Activated gamma-delta T cell treated with Interleukin-2 at 50 U/mL for 16 hours (primary cell): ENCODE measurements around the gene GABRB2.
"Not testable (repeated sequence)": the region's sequence is repeated elsewhere in the genome, so short reads cannot be mapped to it uniquely, and the experiment has no call there.

Source experiments
- DNase-seq: peaks from one replicate; pipeline ENCODE4 v3.0.0-alpha.2; 2020

GABRB2 gene

DNA sequence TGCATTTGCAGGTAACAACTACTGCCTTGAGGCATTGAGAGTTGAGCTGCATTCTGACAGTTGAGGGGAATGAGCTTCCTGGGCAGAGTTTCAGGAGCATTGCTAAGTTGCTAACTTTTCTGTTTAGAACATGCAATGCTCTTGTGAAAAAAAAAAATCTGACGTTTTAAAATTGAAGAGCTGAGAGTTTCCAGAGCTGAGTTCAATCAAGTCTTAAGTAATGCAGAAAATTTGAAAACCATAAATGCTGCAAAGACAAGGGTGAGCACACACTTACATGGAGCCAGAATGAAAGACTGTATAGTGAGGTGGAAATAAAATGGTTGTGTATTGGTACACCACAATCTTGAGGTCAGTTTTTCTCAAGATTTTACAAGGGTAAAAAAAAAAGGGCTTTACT lies 166.0 kb downstream of the GABRB2 start:
- DNase-seq, result no peak

DNA sequence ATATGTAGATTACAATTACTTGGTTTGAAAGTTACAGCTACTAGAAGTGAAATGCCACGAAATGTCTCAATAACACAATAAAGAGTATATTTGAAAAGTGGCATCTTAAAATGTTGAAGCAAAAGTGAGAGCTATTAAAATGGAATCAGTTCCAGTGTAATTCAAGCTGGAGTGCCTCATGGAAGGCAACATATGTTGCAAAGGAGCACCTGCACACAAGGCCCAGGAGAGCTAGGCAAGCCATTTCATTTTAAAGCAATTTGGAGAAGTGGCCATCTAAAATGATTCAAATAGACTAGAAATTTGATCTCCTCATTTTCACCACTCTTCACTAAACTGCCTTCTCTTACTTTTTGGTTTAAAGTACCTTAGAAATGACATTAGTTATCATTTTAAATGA lies 167.8 kb downstream of the GABRB2 start:
- no peak for DNase-seq

DNA sequence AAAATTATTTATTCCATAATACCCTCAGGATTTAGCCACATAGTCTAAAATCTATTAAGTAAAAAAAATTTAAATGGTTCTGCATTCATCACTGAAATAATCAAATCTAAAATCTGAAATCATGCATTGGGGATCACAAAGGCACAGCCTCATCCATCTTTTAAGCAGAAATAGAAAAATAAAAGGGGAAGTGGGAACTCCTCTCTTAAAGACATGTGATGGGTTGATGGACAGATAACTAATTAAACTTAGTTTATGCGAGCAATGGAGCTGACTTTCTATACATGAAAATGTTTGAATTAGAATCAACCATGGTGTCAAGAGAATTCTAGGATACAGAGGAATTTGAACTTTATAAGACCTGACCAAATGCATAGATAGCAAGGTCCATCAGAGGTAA lies 170.5 kb downstream of the GABRB2 start:
- no peak for DNase-seq

DNA sequence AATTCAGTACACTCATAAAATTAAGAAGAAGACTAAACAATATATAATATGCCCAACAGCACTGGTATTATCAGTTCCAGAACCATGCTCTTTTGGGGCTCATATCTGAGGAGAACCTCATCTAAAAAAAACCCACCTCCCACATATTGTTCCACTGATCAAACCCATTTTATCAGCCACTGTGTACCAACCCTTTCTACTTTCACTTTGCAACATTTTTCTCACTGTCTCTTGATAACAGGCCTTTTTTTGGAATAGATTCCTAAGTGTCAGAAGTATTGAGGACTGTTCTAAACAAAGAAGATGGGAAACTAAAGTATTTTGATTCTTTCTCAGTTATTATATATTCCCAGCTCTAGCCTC lies 173.2 kb downstream of the GABRB2 start:
- no peak for DNase-seq

DNA sequence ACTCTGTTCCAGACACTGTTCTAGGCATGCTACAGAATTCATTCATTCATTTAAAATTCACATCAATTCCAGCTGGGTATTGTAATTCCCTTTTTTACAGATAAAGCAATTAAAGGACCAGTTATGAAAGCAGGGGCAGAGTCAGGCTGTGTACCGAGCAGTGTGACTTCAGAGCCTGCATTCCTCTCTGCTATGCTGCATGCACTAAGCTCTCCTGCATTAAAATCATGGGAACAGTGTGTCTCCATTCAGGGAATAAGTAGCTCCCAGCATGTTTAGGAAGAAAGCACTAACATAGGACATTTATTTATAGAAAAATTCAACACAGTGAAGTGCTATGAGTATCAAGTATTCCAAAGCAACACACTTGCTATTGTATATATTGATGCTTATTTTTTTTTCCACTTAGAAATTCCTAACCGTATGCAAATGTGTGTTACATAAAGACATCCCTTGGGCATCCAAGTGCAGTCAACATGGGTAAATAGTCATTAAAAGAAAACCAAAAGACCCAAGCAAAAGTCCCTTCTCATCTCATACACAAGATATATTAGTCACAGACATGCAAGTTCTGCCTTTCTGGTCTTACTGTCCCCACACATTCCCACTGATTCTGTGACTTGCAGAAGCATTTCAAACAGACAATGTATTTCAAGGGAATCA lies 173.7 kb downstream of the GABRB2 start:
- no peak for DNase-seq

DNA sequence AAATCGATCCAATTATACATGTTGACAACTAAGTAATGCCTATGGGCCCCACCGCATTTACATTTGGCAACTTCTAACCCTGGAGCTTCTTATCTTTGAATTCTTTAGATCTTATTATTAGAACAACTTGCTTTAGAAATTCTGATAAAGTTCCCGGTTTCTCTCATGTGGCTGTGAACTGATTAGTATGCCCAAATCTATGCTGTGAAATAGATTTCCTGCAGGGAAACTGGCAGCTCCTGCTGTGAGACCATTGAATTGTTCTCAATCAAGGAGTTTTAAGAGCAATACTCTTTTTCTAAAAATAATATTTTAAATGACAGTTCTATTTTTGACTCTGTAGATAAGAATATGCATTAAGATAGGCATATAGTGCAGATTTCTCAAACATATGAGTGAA lies 177.5 kb downstream of the GABRB2 start:
- DNase-seq, result no peak

DNA sequence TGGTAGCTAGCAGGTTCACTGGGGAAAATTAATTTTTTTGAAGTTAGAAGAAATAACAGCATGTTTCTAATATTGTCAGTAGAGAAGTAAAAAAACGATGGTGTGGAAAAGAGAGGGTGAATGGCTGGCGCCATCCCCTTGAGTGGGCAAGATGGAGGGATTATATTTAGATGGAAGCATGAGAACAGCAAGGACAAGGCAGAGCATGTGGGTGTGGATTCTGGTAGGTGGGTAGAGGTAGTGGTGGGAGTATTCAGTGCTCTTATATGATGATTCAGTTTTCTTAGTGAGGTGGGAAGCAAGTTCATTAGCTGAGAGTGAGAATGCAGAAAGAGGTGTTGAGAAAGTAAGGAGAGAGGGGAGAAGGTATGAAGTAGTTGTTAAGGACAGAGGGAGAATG lies 188.1 kb downstream of the GABRB2 start:
- no peak for DNase-seq

DNA sequence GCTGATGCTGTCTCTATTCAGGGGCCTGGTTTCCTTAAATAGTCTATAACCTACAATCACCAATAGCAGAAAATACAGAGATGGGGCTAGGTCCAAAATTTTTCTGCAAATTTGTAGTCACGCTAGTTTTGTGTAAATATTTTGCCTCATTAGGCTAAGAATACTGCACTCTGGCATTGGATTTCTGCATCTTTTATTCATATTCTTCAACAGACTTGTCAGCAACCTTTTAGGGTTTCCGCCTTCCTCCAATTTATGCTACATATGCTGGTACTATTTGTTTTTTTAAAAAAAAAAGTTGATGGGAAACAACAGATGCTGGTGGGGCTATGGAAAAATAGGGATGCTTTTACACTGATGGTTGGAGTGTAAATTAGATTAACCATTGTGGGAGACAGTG lies 202.3 kb downstream of the GABRB2 start:
- DNase-seq, result no peak

DNA sequence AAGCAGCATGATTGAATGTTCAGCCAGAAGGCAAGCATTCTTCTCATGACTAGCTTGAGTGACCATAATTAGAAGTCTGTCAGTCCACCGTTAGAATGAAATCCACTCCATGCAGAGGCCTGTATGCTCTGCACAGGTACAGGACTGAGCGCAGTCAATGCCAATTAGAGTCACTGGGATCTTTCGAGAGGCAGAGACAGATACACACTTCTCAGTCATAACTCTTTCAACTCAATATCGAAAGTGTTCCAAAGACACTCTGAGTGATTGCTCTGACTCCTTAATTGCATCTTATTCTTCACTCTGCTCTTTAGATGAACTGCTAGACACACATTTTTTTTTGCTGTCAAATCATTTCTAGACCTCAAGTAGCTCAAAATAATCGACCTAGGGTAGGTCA lies 203.6 kb downstream of the GABRB2 start:
- no peak for DNase-seq

DNA sequence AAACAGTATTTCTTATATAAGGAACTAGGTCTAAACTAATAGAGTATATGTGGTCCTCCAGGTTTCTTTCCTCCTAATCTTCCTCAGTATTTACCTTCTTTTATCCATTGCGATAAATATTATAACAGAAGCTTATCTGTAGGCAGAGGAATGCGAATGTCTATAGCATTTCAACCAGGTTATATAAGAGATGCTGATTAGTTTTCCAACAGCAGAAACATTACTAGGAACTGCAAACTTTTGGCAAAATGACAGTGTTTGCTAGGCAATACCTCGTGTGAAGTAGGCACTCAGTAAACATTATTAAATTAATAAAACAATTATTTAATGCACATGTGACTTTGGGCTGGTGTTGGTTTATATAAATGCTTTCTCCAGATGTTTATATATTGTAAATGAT lies 206.5 kb downstream of the GABRB2 start:
- no peak for DNase-seq

DNA sequence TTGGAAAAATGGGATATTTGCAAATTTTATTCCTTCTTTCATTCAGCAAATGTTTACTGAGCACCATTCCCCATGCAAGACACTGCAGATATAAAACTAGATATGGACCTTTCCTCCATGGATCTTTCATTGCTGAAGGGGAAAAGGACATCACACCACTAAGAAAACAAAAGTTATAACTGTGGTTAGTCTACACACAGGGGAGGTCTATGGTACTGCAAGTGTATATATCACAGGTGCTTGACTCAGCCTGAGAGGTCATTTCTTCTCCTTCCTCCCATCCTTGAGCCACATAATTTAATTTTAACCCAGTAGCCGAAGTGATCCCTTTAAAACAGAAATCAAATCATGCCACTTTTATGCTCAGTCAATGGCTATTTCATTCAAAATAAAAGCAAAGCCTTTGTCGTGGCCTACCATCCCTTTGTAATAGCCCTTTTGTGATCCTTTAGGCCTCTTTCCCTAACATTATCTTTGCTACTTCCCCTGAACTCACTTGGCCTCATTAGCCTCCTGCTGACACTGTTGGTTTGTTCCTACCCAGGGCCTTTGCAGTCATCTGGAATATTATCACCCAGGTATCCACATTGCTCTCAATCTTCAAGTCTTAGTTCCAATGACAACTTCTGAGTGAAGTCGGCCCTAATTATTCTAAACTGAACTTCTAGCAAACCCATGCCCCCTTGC lies 213.2 kb downstream of the GABRB2 start:
- DNase-seq, result no peak

DNA sequence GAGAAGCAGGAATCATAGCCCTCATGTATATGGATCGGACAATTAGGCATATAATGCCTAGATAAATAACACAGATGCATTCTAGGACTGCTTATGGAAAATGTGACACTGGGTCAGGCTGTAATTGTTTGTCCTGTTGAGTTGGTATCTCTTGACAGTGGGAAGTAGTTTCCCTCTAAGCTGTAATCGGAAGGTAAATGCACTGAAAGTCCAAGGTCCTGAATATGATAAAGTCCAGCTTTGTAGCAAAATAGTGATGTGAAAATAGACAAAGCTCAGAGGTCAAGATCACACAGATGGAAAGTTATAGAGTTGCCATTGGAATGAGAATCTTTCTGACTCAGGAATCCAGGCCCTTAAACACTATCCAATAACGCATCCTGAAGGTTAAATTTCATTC lies 214.2 kb downstream of the GABRB2 start:
- no peak for DNase-seq

DNA sequence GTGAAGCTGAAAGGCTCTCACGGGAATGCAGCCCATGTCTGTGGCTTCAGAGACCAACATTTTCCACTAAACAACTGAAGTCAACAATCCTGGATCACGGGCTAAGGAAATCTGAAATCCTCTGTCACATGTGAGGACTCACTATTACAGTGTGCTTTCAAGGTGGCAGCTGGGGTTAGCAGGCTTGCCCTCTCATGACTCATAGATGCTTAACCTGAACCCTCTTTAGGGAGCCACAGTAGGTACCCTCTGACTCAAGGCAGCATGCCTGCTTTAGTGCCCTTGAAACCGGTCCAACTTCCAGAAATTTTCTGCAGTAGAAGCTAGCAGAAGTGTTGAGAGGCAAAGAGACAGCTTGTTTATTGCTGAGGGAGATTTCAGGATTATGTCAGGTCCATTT lies 232.5 kb downstream of the GABRB2 start:
- DNase-seq, result no peak

DNA sequence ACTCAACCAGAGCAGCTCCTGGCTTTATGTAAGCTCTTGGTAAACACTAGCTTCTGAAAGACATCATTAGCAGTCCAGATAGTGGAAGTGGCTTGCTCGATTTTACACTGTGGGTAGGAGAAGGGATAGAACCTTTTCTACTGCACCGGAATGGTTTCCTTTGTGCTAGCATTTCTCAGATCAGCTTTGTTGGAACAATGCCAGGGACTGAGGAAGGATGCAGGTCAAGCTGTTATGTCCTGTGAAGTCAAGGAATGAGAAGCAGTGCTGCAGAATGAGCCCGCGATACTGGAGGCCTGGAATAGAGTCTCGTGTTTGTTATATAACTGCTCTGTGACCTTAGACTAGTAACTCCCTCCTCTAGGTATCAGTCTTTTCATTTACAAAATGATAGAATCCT lies 233.6 kb downstream of the GABRB2 start:
- no peak for DNase-seq

DNA sequence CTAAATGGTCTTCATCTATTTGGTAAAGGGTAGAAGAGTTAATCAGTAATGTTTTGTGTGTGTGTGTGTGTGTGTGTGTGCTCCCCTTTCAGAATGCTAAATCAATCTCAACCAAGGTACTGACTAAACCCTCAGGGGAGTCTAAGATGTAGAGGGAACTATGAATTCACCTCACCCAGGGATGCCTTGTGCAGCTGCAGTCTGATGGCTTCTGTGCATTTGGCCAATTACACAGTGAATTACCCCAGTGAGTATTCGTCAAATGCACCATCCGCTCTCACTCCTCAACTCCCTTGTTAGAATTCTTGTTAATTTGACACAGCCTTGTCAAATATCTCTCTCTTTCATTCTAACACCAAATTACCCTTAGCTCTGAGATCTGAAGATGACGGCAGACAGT lies 234.6 kb downstream of the GABRB2 start:
- DNase-seq, result no peak

DNA sequence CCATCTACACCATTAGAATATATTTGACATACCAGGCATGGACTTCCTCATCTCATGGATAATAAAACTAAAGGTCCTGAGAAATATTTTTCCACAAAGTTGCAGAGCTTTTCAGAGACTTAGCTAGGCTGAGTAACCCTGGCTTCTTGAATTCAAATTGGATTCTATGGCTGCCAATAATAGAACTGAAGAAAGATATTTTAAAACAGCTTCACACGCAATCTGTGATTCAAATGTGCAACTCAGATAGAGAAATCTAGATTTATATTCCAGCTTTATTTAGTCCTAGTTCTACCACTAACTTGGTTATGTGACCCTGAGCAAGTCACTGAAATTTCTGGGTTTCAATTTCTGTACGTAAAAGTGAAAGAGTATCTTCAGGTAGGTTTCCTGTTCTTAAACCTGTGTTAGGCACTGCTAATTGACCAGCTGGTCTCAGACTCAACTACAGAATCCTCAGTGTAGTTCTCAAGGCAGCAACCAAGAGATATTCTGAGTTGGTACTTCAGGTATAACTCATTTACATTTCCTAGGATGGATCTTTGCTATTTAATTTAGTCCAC lies 235.3 kb downstream of the GABRB2 start:
- DNase-seq, result no peak

DNA sequence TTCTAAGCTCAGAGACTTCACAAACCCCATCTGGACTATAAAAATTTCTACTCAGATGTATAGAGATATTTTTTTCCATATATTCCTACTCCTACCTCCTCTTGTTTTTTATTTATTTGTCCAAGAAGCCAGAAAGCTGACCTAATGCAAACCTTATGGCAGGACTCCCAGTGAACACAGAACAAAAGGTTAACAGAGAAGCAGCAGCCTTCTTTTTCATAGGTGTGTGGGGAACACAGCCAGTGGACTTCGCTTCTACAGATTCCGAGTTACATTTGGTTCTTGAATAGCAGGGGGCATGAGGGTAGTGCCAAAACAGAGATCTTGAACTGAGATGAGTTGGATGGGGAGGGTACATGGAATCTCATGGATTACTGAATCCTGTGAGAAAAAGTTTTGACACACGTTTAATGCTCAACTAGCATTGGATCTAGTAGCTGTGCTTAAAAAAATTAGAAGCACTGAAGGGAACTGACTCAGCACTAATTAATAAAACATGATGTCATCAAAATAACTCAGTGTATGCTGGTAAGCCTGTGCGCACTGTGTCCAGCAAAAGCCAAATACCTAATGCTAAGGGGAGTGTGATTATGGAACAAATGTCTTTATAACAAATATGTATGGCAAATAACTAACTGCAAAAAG lies 240.1 kb downstream of the GABRB2 start:
- DNase-seq, result no peak

DNA sequence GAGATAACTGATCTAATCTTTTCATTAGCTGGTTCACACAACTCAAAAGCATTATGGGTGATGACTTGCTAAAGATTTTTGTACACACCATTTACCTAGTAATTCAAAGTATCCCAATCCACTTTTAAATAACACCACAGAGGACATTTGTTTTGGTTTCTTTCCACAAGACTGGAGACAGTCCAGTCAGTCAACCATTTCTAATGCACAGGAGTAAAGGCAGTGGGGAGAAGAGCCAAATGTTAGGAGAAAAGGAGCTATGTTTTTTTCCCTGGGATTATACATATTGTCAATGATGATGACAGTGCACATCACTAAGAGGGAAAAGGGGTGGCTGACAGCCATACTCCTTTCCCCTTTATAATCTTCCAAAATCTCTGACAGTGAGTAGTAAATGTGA lies 240.9 kb downstream of the GABRB2 start:
- no peak for DNase-seq

DNA sequence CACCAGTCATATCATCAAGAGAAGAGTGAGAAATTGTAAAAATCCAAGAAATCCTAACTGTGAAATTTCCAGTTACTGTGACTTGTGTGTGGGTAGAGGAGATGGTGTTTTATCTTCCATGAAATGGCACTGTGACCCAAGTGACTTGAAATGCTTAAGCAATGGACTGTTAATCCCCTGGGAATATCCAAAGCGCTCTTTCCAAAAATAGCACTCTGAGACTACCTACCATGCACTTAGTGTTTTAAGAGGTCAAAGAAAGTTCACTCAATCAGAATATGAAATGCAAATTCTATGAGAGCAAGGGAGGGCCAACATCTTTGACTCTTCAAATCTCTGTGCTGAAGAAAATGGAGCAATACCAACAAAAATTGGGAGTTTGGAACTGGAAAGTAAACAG lies 244.0 kb downstream of the GABRB2 start:
- DNase-seq, result no peak

DNA sequence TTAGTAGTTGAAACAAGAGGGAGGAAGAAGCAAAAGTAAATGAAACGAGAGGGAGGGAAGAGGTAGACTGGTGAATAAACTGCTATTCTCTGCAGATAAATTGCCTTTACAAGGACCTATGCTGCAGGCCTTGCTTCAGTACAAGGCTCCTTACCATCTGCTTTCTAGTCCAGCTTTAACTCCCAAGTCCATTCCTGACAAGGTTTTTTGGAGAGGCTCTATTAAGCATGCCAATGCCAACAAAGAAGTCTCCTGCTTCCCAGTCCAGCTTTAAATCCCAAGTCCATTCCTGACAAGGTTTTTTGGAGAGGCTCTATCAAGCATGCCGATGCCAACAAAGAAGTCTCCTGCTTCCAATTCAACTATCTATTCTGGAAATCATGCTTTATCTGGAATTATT lies 244.9 kb downstream of the GABRB2 start:
- DNase-seq, result no peak

DNA sequence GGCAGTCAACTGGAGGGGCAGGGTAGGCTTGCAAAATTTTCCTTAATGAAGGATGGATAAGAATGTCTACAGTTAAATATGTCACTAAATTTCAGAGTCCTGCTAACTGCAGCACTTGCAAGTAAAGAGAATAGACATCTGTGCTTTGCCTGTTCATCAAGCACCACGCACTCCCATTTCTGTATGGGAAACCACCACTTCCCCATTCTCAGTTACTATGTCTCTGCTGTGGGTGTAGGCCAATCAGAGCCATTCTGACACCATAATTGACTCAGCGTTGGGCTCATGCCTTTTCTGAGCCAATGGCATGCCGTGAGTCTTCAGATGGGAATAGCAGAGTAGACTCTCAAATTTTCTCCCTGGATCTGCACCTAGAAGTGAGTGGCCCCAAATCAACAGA lies 247.5 kb downstream of the GABRB2 start:
- no peak for DNase-seq

DNA sequence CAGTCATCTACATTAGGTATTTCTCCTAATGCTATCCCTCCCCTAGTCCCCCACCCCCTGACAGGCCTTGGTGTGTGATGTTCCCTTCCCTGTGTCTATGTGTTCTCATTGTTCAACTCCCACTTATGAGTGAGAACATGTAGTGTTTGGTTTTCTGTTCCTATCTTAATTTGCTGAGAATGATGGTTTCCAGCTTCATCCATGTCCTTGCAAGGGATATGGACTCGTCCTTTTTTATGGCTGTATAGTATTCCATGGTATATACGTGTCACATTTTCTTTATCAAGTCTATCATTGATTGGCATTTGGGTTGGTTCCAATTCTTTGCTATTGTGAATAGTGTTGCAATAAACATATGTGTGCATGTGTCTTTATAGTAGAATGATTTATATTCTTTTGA lies 249.1 kb downstream of the GABRB2 start:
- DNase-seq, result not testable (repeated sequence)

DNA sequence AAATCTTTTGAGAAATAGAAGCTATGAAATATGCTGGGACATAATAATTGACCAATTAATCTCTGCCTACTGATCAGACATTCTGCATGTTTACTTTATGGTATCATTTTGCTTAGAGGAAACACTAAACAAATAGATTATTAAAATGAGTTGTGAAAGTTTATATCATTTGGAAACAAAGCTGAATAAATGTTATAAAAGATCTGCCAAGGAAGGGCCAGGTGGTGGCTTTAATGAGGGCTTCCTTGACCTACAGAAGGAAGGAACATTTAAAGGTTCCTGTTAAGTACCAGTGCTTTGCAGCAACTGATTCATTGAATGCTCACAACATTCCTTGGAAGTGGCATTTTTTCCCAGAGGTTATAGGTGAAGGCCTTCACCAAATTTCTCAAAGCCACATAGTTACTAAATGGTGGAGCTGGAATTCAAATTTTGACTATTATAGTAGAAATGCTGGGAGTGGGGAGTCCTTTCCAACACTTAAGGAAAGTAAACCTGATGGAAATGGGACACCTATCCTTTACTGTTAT lies 250.7 kb downstream of the GABRB2 start:
- no peak for DNase-seq

DNA sequence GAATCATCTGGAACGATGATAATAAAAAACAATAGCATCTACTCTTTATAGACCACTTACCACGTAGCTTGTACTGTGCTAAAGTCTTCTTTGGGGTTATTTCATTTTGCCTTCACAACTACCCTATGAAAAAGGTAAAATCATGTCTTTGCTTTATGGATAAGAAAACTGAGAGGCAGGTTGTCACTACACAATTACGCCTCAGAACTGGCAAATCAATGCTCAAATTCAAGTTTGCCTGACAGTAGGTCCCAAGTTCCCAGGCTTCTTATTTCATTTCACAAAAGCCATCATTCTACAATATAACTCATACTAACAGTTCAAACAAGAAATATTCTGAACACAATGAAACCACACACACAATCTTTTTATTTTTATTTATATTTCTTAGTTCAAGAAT lies 258.5 kb downstream of the GABRB2 start:
- DNase-seq, result no peak
